ENCODE results near the gene MBP.

Gene MBP

GRCh38 chr18:77016936-77017335, 115.6 kb downstream of the MBP start:
- no peak for DNase-seq

- no peak for DNase-seq
Observed at GRCh38 chr18:77015771-77016710, 116.5 kb downstream of the MBP start.

- DNase-seq: no peak
Observed at GRCh38 chr18:77015169-77015568, 117.4 kb downstream of the MBP start.

- DNase-seq: no peak
Observed at GRCh38 chr18:77014538-77014937, 118.0 kb downstream of the MBP start.

- DNase-seq: no peak
Observed at GRCh38 chr18:77013811-77014521, 118.6 kb downstream of the MBP start.

GRCh38 chr18:77012806-77013541, 119.6 kb downstream of the MBP start:
- no peak for DNase-seq

GRCh38 chr18:77012120-77012519, 120.5 kb downstream of the MBP start:
- no peak for DNase-seq

- no peak for DNase-seq
Observed at GRCh38 chr18:77009675-77010074, 122.9 kb downstream of the MBP start.

- no peak for DNase-seq
Observed at GRCh38 chr18:77008576-77009315, 123.8 kb downstream of the MBP start.

GRCh38 chr18:77008006-77008405, 124.6 kb downstream of the MBP start:
- DNase-seq: no peak

GRCh38 chr18:77007251-77007650, 125.3 kb downstream of the MBP start:
- no peak for DNase-seq

GRCh38 chr18:77006305-77007175, 126.0 kb downstream of the MBP start:
- no peak for DNase-seq

GRCh38 chr18:77005651-77006195, 126.9 kb downstream of the MBP start:
- DNase-seq: no peak

GRCh38 chr18:77004555-77005380, 127.8 kb downstream of the MBP start:
- DNase-seq: no peak

GRCh38 chr18:77003316-77003715, 129.3 kb downstream of the MBP start:
- DNase-seq: no peak

- no peak for DNase-seq
Observed at GRCh38 chr18:77002496-77002895, 130.1 kb downstream of the MBP start.

GRCh38 chr18:77001979-77002378, 130.6 kb downstream of the MBP start:
- no peak for DNase-seq

GRCh38 chr18:77001041-77001440, 131.5 kb downstream of the MBP start:
- no peak for DNase-seq

- peak; percentile 39 to 58 for DNase-seq
Observed at GRCh38 chr18:77000527-77000926, 132.1 kb downstream of the MBP start.

GRCh38 chr18:76999077-76999476, 133.5 kb downstream of the MBP start:
- no peak for DNase-seq
